Inflammatory macrophage (primary cell): ENCODE results near the gene TIMM10B.
"Not testable (repeated sequence)": the region's sequence is repeated elsewhere in the genome, so short reads cannot be mapped to it uniquely, and the experiment has no call there.

Experiments used
- DNase-seq, 2 donors: peaks; one replicate each; pipeline ENCODE4 v3.0.0-alpha.2; 2020 to 2022

Gene TIMM10B

GRCh38 chr11:6516865-6517264 is 35.6 kb downstream of the TIMM10B start:
- no peak for DNase-seq

- DNase-seq = no peak
These were observed 39.0 kb downstream of the TIMM10B start for GRCh38 chr11:6520265-6520664.

GRCh38 chr11:6521946-6522345 is 40.6 kb downstream of the TIMM10B start:
- DNase-seq = not testable (repeated sequence)

GRCh38 chr11:6523253-6523652 is 42.0 kb downstream of the TIMM10B start:
- no peak for DNase-seq

GRCh38 chr11:6526411-6527135 is 45.3 kb downstream of the TIMM10B start:
- no peak for DNase-seq

- no peak for DNase-seq
These were observed 48.0 kb downstream of the TIMM10B start for GRCh38 chr11:6529266-6529665.

GRCh38 chr11:6530848-6531247 is 49.5 kb downstream of the TIMM10B start:
- DNase-seq = no peak

GRCh38 chr11:6531267-6531752 is 50.0 kb downstream of the TIMM10B start:
- DNase-seq = peak; percentile 54 to 55
